Measurements from ENCODE around the gene RNF217. TPM values are rescaled to one million over a fixed set of nuclear protein-coding genes. Genes with fewer than 3 reads are reported as not detected.

RNF217 gene
- total and polyA plus RNA-seq, 10 of the 15 experiments (the other 5 are each of a cell fraction or from before 2014, with no cell fraction given) = under 0.01 to 11.7 (median 0.04) TPM; not detected in 3

GRCh38 chr6:125019281-125019680 lies 57.0 kb downstream of the RNF217 start (continued):
- TF ChIP-seq IKZF2 (IDR thresholded peaks at IDR 0.05) = no peak
- TF ChIP-seq KDM1A (IDR thresholded peaks at IDR 0.05; ENCODE audit: borderline replicate concordance) = no peak
- TF ChIP-seq RAD51 (IDR thresholded peaks at IDR 0.05) = no peak
- TF ChIP-seq CHD4 (IDR thresholded peaks at IDR 0.05) = no peak
- no peak for TF ChIP-seq YY1 (IDR thresholded peaks at IDR 0.05; ENCODE audit: low read depth, low read length)
- TF ChIP-seq NR2F1 (conservative IDR thresholded peaks at IDR 0.05) = no peak
- no peak for TF ChIP-seq BMI1 (IDR thresholded peaks at IDR 0.05; ENCODE audit: borderline replicate concordance)
- no peak for TF ChIP-seq CEBPB (IDR thresholded peaks at IDR 0.05; ENCODE audit: borderline replicate concordance in 1 of 2, low read depth in 2 of 2, low read length in 2 of 2)
- TF ChIP-seq NFYA (IDR thresholded peaks at IDR 0.05; ENCODE audit: borderline replicate concordance, low read depth, low read length) = no peak

- no peaks in the 10 kb centered on the region for H4K20me1 ChIP-seq (ENCODE audit: control insufficient read depth, insufficient read depth)
- ChIA-PET SMC1A (ENCODE audit: uncharacterized antibody, unreplicated experiment) (interaction anchor here (1.4 kb wide), 1 partner anchor 15 kb away, joined by 3 read pairs; no protein-coding TSS in a partner anchor), CTCF (interaction anchor here (1.4 kb wide), 1 partner anchor 11 kb away, joined by 3 read pairs; no protein-coding TSS in a partner anchor), RAD21 (ENCODE audit: unreplicated experiment) (no interaction called here), POLR2A (no interaction called here)
- H3K27me3 ChIP-seq (replicated peaks in 1 of 2; ENCODE audit: control insufficient read depth in 2 of 2, insufficient read depth in 2 of 2, low read length in 1 of 2) = no peaks in the 10 kb centered on the region
- no peak for FAIRE-seq
- DNase-seq (ENCODE audit: low read depth, low spot score) = no peak
- TF ChIP-seq NR2C1 (IDR thresholded peaks at IDR 0.05) (no peak), ZNF207 (IDR thresholded peaks at IDR 0.05; ENCODE audit: borderline replicate concordance) (no peak)
- ATAC-seq = no peak
- no peaks in the 10 kb centered on the region for H3K36me3 ChIP-seq (ENCODE audit: control insufficient read depth in 2 of 2, insufficient read depth in 2 of 2, low read length in 1 of 2)
- no peak overlapping the region for H2AFZ ChIP-seq (ENCODE audit: control insufficient read depth, low read depth, low read length)
- H3K79me2 ChIP-seq (ENCODE audit: control insufficient read depth, insufficient read depth, low read length) = no peaks in the 10 kb centered on the region
- H3K4me2 ChIP-seq (ENCODE audit: control insufficient read depth, insufficient read depth) = no peak overlapping the region
- H3K9ac ChIP-seq (ENCODE audit: control insufficient read depth, insufficient read depth, low read length) = no peak overlapping the region
- in situ Hi-C loops (cut with MboI) = no loop called here
- BruUV-seq (replicated peaks) = no TSS peak
- no peaks in the 10 kb centered on the region for H3K4me1 ChIP-seq (ENCODE audit: control insufficient read depth, insufficient read depth, low read length)
- no peak overlapping the region for H3K4me3 ChIP-seq
- 26% methylated on average over 6 of the region's 6 CpGs for WGBS (ENCODE audit: insufficient coverage, insufficient replicate concordance, low lambda C conversion rate, missing lambda C conversion rate)
- intact Hi-C loops (cut with micrococcal nuclease; ENCODE audit: unreplicated experiment) = no loop called here
- H3K27ac ChIP-seq (ENCODE audit: control insufficient read depth, insufficient read depth) = no peak overlapping the region
- H3K9me3 ChIP-seq (replicated peaks; ENCODE audit: control insufficient read depth, insufficient read depth, low read length) = no peaks in the 10 kb centered on the region
Measured at GRCh38 chr6:125019918-125020317, 57.7 kb downstream of the RNF217 start.
